ENCODE results near the gene CCDC50. TPM values are rescaled to one million over a fixed set of nuclear protein-coding genes. Genes with fewer than 3 reads are reported as not detected.

CCDC50 gene
- polyA plus RNA-seq, 1 donor = 26.3 TPM

DNA sequence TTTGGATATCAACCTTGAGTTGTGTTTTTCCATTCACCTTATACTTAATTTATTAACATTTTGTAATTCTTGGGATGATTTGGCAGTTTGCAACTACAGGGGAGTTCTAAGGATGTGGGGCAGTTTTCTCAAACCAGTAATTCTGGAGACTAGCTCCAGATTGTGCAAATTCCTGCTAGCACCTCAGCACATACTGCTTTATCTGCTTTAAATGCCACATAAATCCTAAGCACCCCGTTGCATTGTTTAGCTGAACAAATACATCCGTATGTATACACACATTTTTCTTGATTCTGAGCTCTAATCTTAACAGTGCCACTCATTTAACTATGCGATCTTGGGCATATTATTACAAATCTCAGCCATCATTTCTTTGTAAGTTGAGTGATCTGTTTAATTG, 18.0 kb downstream of the CCDC50 start:
- no peak for DNase-seq (ENCODE audit: low read depth)

DNA sequence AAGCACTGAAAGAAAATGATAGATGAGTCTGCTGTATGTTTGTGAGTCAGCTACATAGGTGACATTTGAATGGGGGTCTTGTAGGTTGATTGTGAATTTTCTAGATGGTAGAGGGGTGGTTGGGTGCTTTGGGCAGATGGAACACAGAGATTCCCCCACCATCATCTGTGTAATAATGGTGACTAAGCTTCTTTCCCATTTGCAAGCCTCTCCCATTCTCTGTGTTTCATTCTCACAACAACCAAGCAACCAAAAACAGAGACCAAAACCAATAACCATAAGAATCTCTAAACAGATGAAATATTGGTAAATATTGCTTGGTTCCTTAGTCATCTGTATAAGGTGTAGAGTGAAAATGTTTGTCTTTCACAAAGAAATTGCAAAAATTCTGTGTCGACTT, 18.9 kb downstream of the CCDC50 start:
- no peak for DNase-seq (ENCODE audit: low read depth)

DNA sequence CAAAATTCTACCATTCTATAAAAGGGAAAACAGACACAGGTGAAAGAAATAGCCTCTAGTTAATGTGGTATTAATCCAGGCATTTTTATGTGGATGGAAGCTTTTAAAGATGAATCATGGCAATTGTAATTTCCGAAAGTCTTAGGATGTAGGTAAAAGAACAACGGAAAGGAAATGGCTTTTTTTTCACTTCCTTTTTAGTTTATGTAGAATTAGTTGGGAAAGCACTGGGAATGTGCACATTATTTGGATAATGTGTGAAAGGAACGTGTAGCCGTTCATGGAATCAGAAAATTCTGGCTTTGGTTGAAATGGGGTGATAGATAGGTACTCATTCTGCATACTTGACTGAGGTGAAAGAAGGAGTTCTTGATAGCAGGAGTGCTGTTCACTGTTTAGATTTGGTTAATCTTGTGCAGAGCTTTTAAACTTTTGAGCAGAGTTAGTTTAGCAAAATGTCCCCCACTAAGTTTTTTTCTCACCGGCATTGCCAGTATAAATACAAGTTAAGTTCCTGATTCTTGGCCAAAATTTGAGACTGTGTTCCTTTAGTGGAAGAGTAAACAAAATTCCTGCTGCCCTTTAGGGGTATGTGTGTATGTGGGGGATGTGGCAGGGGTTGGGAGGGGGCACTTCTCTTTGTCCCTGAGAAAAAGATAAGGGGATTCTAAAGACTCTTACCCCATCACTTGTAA, 21.3 kb downstream of the CCDC50 start:
- no peak for DNase-seq (ENCODE audit: low read depth)

DNA sequence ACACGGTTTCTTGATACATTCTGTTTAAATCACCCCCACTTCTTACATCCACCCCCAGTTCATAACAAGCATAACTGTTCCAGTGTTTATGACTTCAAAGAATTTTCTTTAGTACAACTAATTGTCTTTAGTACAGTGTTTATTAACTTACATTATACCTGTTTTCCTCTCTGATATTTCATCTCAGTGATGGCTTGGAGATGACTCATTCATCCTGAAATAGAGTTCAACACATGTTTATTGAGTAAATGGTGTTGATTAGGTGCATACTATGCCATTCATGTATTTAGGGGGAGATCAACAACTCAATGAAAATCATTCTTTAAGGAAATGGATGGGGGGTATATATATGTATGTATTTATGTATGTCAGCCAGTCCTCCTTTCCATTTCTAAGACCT, 22.8 kb downstream of the CCDC50 start:
- DNase-seq (ENCODE audit: low read depth) = no peak

DNA sequence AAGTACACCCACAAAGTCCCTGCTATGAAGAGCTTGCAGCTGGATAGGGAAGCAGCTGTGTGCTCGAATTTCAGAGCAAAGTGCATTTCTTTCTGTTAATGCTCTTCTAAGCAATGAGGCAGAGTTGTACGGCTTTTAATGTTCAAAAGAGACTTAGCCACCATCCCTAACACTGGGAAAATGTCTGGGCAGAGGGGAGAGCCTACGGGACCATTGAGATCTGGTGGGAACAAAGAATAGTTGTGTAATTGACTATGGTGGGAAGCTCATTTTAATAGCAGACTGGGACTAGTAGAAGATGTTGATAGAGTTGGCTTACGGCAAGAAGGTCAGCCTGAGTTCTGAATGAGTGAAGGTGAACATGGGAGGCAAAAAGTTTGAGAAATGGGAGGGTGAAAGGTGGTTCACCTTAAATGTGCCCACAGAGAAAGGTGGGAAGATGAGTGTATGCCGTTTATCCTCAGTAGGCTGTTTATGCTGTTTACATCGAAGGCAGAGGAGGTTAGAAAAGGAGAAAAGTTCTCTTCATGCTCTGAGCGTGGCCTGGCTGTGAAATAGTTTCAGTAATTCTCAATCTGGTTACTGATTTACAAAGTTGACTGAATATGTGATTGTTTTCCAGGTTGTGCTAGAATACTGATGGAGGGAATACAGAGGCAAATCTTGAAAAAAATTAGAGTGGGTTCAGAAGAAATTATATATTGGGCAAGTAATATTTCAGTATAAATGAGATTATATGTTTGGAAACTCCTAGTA, 24.0 kb downstream of the CCDC50 start:
- DNase-seq (ENCODE audit: low read depth) = no peak

DNA sequence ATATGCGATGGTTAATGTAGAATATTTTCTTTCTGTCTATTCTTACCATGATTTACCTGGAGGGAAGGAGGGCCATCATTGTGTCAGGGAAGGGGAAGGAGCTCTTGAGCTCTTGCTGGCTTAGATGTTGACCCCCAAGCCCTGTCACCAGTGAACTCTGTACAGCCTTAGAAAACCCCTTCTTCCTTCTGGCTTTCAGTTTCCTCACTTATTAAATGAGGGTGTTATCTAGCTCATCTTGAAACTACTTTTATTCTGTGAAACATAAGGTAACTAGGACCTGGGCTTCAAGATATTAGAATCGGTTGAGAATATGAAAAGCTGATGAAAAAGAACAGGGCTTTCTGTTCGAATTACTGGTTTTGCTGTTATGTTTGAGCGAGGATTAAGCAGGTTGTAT, 26.2 kb downstream of the CCDC50 start:
- DNase-seq (ENCODE audit: low read depth) = no peak

DNA sequence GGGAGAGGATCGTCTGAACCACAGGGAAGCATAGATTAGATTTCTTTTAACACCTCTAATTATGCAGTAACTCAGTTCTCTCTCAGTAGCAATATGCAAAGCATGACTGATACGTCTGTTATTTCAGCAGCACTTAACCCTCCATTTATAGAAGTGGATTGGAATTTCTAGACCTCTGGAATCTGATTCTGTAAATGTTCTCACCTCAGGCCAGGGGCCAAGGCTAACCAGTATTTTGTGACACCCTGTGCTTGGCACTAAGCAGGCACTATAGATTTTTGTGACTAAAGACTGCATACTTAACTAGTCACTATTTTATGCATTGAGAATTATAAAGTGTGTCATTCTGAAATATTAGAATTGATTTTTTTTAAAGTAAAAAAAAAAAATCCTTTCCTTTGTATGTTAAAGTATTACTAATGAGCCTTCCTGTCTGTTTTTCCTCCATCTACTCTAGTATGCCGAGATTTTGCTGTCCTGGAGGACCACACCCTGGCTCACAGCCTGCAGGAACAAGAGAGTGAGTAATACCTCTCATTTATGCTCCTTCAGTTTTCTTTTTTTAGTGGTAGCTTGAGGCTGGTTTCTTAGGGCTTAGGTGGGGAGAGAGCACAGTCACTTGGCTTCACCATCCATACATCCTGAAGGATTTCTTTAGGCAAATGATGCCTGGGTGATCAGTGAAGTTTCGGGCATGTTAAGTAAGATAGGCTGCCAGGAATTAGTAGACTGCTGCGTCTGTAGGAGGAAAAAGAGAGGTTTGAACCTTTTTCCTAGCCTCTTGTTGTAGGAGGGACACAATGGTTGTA, 27.6 kb downstream of the CCDC50 start:
- DNase-seq (ENCODE audit: low read depth) = no peak

DNA sequence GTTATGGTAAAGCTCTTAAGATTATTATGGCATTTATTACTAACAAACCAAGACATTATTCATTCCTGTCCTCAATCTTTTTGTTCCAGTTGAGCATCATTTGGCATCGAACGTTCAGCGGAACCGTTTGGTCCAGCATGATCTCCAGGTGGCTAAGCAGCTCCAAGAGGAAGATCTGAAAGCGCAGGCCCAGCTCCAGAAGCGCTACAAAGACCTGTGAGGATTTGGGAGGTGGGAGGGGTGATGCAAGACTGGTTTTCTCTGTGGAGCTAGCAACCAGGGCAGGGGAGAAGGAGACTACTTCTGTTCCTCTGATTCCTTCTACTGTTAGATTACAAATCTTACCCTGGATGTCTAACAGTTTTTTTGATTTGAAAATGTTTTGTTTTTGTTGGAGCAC, 28.7 kb downstream of the CCDC50 start:
- DNase-seq (ENCODE audit: low read depth) = no peak

DNA sequence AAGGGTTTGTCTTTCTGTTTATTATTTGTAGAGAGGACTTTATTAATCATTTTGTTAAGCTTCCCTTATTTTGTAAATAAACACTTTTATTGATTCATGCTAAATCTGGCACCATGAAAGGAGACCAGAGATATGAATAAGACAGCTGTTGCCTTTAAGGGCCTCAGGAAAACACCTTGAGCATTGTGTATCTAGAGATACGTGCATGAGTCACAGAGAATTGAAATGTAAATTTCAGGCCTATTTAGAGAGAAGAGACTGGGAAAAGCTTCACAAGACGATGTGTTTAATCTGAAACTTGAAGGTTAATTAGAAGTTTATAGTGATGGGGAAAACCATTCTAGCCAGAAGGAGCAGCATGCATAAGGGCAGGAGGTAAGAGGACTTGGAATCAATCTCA, 29.7 kb downstream of the CCDC50 start:
- no peak for DNase-seq (ENCODE audit: low read depth)

DNA sequence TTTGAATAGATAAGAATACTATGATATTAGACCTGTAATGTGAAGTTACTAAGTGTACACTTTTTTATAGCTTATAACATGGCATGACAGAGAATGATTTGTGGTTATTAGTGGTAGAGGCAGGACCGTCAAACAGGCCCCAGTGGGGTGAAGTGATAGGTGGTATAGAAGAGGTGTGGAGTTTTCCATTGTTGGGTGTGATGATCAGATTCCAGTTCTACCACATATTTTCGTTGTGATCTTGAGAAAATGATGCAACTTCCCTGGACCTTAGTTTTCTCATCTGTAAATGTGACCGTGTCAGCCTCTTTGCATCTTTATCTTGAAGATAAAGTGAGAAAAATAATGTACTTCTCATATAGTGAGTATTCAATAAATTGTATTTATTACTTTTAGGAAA, 31.4 kb downstream of the CCDC50 start:
- no peak for DNase-seq (ENCODE audit: low read depth)

DNA sequence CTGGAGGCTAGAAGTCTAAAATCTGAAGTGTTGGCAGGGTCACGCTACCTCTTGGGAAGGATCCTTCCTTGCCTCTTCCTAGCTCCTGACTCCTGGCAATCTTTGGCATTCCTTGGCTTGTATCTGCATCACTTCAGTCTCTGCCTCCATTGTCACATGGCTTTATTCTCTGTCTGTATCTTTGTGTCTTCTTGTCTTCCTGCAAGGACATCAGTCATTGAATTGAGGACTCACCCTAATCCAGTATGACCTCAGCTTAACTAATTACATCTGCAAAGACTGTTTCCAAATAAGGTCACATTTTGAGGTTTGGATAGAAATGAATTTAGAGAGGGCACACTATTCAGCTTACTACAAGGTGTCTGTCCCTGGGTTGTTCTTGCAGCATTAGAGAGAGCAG, 32.3 kb downstream of the CCDC50 start:
- no peak for DNase-seq (ENCODE audit: low read depth)

DNA sequence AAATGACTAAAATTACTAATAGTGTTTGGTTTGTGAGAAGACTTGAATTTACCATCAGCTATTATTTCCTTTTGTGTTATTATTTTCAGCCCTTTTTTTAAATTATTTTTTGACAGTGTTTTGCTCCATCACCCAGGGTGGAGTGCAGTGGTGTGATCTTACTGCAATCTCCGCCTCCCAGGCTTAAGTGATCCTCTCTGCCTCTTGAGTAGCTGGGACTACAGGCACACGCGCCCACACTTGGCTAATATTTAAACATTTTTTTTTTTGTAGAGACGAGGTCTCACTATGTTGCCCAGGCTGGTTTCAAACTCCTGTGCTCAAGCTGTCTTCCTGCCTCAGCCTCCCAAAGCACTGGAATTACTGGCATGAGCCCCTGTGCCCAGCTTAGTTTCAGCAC, 32.8 kb downstream of the CCDC50 start:
- DNase-seq (ENCODE audit: low read depth) = no peak

DNA sequence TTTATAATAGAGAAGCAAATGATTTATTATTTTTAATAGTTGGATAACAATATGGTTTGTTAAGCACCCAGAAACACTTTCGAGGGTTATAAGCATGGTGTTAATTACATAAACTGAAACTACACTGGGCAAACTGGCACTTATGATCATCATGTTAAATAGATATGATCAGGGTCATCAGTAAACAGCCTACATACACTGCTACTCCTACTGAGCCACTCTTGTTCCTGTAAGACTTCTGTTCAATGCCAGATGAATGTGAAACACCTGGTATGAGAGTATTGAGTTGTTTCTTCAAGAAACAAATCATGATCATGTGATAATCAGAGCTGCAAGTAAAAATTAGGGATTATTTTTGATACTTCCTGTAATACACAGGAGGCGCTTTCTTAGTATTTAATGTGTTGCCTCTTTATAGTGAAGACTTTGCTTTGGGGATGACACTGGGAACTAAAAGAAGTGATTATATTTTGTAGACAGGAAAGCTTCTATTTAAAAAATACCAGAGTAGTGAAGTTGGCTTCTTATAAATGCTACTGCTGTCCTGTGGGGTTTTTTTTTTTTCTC, 33.4 kb downstream of the CCDC50 start:
- no peak for DNase-seq (ENCODE audit: low read depth)

DNA sequence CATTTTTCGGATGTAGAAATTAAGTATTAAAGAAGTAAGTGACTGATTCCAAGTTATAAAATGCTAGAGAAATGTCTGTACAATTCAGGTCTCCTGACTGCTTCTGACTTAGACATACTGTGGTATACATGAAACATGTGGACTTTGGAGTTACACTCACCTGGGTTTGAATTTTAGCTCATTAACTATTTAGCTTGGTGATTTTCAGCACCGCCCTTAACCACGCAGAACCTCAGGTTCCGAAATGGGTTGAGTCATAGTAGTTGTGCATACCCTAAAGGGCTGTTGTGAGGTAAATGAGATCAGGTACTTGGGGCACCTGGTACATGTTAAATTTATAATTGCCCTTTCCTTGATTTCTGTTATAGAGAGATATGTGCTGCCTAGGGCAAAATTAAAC, 34.0 kb downstream of the CCDC50 start:
- DNase-seq (ENCODE audit: low read depth) = no peak

DNA sequence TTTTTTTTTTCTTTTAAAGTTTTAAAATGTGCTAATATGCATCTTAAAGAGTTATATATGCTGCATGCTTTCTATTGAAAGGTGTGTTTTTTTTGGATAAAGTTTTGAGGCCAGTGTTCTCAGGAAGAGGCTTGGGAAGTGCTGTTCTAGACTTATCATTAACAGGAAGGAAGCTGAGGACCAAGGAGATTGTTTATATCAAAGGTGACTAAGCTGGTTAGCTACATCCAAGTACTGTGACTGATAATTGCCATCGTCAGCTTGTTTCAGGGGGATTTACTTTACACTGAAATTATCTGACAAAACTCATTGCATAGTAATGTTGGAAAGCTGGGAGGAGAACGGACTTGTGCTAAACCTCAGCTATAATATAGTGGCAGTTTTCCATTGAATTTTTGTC, 37.5 kb downstream of the CCDC50 start:
- no peak for DNase-seq (ENCODE audit: low read depth)

DNA sequence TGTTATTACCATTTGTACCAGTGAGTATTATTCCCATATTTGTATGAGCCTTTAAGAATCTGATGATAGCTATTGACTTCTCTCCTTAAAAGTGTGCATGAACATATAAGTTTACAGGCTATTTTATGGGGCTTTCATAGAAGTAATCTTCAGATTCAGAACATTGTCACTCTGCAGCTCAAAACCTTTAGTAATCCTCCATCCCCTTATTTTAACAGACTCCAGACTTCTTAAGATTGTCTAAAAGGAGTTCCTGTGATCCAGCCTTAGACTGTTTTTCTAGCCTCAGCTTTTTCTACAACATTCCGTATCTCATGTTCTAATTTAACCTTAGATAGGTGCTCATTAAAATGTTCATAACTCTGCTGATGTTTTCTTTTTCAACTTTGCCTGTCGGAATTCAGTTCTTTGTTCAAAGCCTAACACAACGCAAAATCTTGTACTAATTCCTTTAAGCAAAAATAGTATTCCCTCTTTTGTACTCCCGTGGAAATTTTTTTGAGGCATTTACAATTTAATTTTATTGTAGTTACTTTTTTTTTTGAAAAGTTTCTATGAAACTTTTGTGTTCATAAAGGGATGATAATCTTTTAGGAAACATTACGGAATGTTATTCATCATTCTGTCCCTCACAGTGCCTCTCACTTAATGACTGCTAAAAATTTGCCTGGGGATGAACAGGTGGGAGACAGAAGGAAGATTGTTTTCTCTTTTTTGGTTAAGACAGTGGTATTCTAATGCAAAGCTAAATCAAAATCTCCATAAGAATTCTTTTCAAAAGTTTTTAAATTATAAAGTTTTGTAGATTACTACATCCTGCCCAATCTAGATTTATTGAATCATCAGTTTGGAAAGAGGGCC, 39.8 kb downstream of the CCDC50 start:
- no peak for DNase-seq (ENCODE audit: low read depth)

DNA sequence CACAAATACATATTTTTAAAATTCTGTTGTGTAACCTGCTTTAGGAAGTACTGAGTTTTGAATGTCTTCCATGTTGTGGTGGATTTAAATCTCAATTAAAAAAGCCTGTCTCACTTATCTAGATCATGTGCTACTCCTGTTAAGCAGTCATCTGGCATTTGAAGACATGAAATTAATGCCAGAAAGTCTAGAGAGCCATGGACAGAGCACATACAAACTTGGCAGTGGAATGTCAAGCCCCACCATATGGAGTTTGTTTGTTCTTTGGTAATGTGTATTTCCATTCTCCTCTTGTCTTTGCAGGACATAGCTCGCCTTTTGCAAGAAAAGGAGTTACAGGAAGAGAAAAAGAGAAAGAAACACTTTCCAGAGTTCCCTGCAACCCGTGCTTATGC, 40.4 kb downstream of the CCDC50 start:
- DNase-seq (ENCODE audit: low read depth) = no peak

DNA sequence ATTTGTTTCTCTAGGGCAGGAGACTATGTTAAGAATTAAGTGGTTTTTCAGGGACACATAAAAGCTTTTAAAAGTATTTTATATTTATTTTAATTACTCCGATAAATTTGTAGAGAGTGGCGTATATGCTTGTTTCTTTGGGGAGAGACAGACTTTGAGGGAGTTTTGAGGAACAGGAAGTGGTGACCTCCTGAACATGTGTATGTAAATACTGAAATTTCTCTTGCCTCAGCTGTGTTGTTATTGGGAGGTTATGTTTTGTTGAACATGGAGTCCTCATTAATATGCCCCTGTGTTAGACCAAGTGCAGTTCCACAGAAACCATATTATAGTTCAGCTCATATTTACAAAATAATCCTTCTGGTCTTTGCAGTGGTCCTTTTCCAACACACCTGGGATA, 42.9 kb downstream of the CCDC50 start:
- no peak for DNase-seq (ENCODE audit: low read depth)

DNA sequence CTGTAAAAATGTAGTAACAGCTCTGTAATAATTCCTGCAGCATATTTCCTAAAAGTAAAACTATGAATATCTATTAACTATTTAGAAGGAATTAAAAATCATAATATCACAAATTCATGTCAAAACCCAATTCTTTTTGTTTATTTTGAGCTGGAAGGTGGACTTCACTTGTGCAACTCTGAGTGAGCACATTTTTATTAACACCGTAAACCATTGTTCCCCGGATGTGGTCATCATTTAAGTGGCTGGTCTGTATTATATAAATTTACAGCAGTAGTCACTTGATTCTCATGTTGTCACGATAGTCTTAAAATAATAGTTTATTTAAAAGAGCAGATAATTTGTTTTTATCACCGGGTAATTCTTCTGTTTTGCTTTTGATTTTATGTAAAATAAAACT, 44.1 kb downstream of the CCDC50 start:
- DNase-seq (ENCODE audit: low read depth) = no peak

DNA sequence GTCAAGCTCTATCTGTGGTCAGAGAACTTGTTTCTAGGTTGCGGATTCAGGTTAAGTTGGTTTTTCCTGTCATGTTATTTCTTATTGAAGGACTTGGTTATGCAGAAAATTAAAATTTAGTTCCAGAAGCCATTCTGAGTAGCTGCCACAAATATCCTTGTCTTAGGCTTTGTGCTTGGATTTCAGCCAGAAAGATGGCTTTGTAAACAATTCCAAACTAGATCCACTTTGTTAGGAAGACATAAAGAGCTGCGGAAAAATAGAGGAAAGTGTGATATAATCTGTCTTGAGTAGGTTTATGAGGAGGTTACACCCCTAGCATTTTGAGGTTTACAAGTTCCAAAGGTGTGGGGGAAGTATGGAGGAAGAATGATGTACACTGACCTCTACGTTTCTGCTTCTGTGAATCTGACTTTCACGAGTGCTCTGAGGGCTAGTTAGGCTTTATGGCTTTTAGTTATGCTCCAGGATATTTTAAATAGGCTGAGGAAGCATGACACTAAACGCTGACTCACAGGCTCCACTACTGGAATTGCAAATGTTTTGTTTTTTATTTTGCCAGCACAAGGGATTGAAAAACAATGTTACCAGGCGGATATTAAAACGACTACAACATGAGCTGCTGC, 47.4 kb downstream of the CCDC50 start:
- DNase-seq (ENCODE audit: low read depth) = no peak
